Measurements from ENCODE around the gene TMEM79.

- TF ChIP-seq CTCF (conservative IDR thresholded peaks at IDR 0.05) (no peak), EZH2 (IDR thresholded peaks at IDR 0.05; ENCODE audit: low read depth) (no peak)
Observed at GRCh38 chr1:156276966-156277381, 7.2 kb upstream of the TMEM79 start.
